HepG2 (cell line): ENCODE measurements around the gene SF3B6. TPM values are rescaled to one million over a fixed set of nuclear protein-coding genes. Genes with fewer than 3 reads are reported as not detected.

Experiments
- DMAP1 ChIP-seq: IDR thresholded peaks from 2 replicates; pipeline ENCODE4 v1.6.1; 2016
- E2F5 ChIP-seq: sonication (generic); formaldehyde crosslinking; conservative IDR thresholded peaks from 2 replicates; pipeline ENCODE4 v1.4.0; 2020; ENCODE audit warnings: missing genetic modification reagents
- KIAA2018 ChIP-seq: sonication (generic); formaldehyde crosslinking; IDR thresholded peaks from 2 replicates; pipeline ENCODE4 v1.5.0; 2020; ENCODE audit warnings: mild to moderate bottlenecking, missing genetic modification reagents, borderline replicate concordance
- MAFF ChIP-seq: IDR thresholded peaks from 2 replicates; pipeline ENCODE4 v1.6.1; 2011; ENCODE audit warnings: low read depth, low read length, improper control_type of control experiment
- ZFAT ChIP-seq: sonication (generic); formaldehyde crosslinking; conservative IDR thresholded peaks from 2 replicates; pipeline ENCODE4 v1.8.1; 2023; ENCODE audit warnings: missing genetic modification reagents, inconsistent platforms
- ZNF264 ChIP-seq: sonication (generic); formaldehyde crosslinking; IDR thresholded peaks from 2 replicates; pipeline ENCODE4 v1.4.0; 2020; ENCODE audit warnings: missing genetic modification reagents
- ZNF547 ChIP-seq: sonication (generic); formaldehyde crosslinking; IDR thresholded peaks from 2 replicates; pipeline ENCODE4 v1.5.1; 2020; ENCODE audit warnings: mild to moderate bottlenecking, missing genetic modification reagents
- ZNF646 ChIP-seq: sonication (generic); formaldehyde crosslinking; IDR thresholded peaks from 2 replicates; pipeline ENCODE4 v1.9.0; 2021; ENCODE audit warnings: mild to moderate bottlenecking, missing genetic modification reagents
- ZNF800 ChIP-seq: sonication (generic); formaldehyde crosslinking; IDR thresholded peaks from 2 replicates; pipeline ENCODE4 v1.4.0; 2020; ENCODE audit warnings: missing genetic modification reagents
- polyA plus RNA-seq, 8 experiments: library from polyadenylated mRNA; depleted of rRNA in 3 of 8; stranded (reverse) in 7 of 8; unstranded in 1 of 8; fragments of >200 nt; fragmentation: Illumina TruSeq in 4 of 8; extraction: Trizol in 4 of 8; gene quantifications; 2 replicates each; pipeline versions ENCODE4 v1.2.1 to v1.2.3, GENCODE V29; 2011 to 2016; ENCODE audit warnings: low read depth in 4 of 8, missing spikeins in 1 of 8, mixed read lengths in 1 of 8; ENCODE audit not compliant: insufficient read depth in 1 of 8
- total RNA-seq, 5 experiments: library from RNA; depleted of rRNA; stranded (reverse); fragments of >200 nt; fragmentation: Illumina TruSeq; extraction: Trizol; gene quantifications; 2 replicates each; pipeline ENCODE4 v1.2.3, GENCODE V29; 2016; ENCODE audit warnings: low read depth in 1 of 5

SF3B6 gene
- total and polyA plus RNA-seq, 2 of the 13 experiments (the other 11 are each of a cell fraction or from before 2014, with no cell fraction given), result 177 to 182 TPM

GRCh38 chr2:24083567-24084385 lies 7.7 kb upstream of the SF3B6 start (continued):
- TF ChIP-seq KIAA2018 (CRISPR knock-in tag) (0 out of 2 replicates have a peak, but pooled peaks have one; percentile 57), MAFF (no peak), ZNF646 (CRISPR knock-in tag) (no peak), ZNF547 (CRISPR knock-in tag) (peak; percentile 93; the same call in 1 of the 2 replicates), ZNF800 (peak; percentile 80), ZNF264 (CRISPR knock-in tag) (no peak; the same call in 1 of the 2 replicates), E2F5 (0 out of 2 replicates have a peak, but pooled peaks have one; percentile 56), ZFAT (CRISPR knock-in tag) (no peak), DMAP1 (CRISPR knock-in tag) (peak; percentile 85; the same call in 1 of the 2 replicates)
